Inflammatory macrophage treated with lipopolysaccharide for 1 hour (primary cell): ENCODE measurements around the gene SLAMF9.

Experiments
- DNase-seq, 2 donors: peaks; one replicate each; pipeline ENCODE4 v3.0.0-alpha.2; 2020 to 2022

The SLAMF9 gene

DNA sequence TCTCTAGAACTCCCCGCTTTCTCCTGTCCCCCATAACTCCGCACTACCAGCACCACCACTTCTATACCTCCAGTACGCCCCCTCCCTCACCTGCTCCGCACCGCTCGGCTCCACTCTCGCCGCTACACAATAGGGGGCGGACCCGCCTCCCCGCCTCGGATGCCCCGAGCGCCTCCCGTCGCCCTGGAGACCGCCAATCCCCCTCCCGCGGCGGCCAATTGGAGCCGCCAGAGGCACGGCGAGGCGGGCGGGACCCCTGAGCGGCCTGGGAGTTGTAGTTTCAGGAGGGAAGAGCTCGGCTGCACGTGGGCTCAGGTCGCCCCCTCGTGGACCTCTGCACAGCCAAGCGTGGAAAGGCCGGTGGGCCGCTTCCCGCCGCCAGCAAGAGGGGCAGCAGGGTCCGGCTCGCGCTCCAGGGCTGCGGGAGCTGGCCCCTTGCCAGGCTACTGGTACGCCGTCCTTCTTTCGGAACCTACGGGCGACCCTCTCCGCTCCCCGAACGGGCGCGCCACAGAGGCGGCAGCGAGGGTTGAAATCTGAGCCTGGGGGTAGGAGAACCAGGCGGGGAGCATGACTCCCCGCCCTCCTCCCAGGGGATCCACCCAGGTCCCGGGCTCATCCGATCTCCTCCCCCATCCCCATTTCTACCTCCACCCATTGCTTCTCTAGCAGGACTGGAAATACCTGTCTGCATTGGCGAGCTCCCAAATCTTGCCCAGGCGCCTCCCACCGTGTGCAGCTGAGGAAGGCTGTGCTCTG lies 8.4 kb downstream of the SLAMF9 start, which contains the start of gene IGSF9:
TSS of gene IGSF9 (minus strand) at position 131 of the 759 bp plus-strand sequence. CDS start 2,159 bp downstream, outside the sequence.
- DNase-seq = no peak

- no peak for DNase-seq
These were observed 9.2 kb downstream of the SLAMF9 start for GRCh38 chr1:159944623-159945455.

DNA sequence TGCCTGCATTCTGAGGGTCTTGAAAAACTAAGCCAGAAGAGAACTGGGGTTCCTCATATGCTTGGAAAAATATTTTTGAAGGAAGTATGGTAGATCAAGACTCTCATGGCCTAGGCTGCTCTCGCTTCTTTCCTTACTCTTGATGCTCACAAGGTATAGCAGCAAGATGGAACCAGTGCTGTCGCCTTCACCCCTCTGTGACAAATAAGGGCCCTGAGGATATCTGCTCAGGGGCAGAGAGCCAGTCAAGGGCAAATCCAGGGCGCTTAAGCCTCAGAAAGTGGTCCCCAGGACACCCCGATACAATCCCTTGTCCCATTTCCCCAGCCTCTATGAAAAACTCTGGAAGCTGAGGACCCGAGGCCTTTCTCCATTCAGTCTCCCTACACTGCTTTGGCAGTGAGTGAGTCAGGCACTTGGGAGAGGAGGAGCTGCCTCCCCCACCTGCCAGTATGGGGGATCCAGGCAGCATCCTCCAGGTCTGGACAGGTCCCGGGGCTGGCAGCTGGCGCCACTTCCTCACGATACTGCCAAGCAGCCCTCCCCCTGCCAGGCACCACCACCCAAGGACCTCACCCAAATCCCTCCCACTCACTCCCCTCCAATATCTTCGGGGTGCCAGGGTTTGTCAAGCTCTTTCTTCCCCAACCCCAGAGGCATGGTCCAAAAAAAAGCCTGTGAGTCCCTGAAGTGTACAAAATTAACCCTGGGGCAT lies 10.0 kb downstream of the SLAMF9 start:
- DNase-seq = no peak

- DNase-seq = no peak
These were observed 10.8 kb downstream of the SLAMF9 start for GRCh38 chr1:159943278-159943640.

GRCh38 chr1:159942632-159943277 lies 11.3 kb downstream of the SLAMF9 start:
- DNase-seq = no peak

DNA sequence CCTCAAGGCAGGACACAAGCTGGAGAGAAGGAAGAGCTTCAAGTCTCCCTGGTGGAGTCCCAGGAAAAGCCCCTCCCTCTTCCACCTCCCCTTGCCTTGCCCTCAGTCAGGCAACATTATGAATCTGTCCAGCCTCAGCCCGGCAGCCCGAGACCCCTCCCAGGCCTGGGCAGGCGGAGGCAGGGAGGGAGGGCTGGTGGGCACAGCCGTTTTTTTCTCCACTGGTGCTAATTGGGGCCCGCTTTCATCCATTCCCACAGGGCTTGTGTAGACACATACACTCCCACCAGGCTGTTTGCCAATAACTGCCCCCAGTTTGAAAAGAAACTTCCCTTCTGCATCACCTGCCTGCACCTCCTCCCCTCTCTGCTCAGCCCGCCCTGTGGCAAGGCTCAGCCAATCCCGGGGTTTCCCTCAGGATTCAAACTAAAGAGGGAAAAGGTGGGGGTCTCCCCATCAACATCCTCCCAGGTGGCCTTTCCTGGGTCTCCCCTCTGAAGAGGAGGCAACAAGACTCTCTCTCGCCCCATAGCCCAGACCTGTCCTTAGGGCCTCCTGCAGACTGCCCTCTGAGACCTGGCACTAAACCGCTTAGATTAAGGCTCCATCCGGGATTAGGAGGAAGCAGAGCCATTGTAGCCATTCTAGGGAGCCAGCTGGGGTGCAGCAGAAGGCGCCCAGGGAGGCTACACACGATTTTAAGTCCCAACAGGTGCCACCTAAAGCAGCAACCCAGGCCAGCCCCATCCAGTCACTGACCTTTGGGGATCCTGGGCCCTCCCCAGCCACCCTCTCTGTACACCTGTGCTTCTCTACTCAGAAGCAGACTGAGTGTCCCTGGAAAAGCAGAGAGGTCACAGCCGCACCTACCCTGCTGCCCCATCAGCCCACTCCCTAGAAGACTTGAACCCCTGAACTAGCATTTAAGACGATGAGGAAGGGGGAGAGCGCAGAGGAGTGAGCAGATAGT lies 12.2 kb downstream of the SLAMF9 start:
- no peak for DNase-seq

- DNase-seq = no peak
These were observed 12.9 kb downstream of the SLAMF9 start for GRCh38 chr1:159941141-159941540.

DNA sequence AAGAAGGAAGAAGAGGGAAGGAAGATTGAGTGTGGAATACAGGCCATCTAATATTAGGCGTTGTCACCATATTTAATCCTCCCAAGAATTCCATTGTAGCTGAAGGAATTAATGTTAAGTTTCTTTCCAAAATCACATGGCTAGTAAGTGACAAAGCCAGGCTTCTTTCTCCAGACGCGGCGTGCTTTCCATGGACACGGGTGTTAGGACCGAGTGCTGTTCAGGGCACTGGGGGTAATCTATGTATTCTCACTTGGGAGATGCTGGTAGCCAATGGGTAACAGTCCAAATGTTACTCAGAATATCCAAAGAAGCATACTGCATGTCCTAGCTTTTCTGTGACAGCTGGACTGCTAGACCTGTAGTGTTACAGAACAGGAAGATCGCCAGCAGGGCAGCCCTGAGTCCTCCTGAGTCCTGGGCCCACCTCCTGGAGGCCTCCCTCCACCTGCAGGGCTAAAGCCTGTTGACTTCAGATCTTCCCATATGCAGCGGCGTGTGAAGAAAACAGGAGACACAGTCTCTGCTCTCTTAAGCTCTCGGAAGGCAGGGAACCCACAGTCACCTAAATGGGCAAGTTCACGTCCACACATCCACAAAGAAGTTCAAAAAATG lies 13.9 kb downstream of the SLAMF9 start:
- DNase-seq = no peak

- no peak for DNase-seq
These were observed 14.4 kb downstream of the SLAMF9 start for GRCh38 chr1:159939678-159940002.

DNA sequence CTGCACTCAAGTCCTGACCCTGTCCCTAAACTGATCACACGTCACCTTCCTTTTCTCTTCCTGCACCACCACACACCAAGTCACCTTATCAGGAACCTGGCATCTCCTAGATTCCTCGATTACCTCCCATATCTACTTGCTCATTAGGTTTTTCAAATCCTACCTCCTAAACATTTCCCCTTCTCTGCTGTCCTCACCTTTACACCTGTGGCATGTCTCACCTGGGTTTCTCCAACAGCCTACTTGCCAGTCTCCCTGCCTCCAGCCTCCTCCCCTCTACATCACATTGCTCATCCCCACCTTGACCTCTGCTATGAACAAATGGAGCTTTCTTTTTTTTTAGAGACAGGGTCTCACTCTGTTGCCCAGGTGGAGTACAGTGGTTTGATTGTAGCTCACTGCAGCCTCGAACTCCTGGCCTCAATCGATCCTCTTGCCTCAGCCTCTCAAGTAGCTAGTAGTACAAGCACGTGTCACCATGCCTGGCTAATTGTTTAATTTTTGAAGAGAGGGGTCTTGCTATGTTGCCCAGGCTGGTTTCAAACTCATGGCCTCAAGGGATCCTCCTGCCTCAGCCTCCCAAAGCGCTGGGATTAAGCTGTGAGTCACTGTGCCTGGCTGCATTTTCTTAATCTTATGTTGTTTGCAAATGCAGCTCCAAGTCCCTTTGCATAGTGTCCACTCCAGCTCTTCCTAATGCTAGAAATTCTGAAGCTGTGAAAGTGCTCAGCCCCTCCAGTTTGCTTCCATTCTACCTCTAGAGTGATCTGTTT lies 14.9 kb downstream of the SLAMF9 start:
- DNase-seq = no peak

DNA sequence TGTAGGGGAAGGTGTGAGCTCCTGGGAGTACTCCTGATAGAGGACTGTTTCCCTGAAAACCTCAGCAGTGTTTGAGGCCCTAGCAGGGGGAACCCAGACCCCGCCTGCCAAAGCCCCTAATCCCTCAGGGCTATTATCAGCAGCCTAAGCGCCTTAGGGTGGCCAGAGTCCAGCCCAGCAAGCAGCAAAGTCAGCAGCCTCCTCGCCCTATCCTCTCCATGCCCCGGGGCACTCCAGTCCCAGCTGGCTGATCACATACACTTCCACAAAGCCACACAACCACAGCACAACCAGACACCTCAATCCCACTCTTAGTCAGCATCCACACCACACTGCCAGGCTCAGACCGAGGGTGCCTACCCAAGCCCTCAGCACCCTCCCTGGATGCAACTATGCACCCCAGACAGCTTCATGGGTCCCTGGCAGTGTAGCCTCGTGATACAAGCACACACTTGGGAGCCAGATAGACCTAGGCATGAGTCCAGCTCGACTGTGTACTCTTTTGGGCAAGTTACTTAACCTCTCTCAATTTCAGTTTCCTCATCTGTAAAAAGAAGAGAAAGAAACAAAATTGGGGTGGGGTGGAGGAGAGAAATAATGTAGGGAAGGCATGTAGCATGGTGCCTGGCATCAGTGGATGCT lies 15.7 kb downstream of the SLAMF9 start:
- DNase-seq = no peak

DNA sequence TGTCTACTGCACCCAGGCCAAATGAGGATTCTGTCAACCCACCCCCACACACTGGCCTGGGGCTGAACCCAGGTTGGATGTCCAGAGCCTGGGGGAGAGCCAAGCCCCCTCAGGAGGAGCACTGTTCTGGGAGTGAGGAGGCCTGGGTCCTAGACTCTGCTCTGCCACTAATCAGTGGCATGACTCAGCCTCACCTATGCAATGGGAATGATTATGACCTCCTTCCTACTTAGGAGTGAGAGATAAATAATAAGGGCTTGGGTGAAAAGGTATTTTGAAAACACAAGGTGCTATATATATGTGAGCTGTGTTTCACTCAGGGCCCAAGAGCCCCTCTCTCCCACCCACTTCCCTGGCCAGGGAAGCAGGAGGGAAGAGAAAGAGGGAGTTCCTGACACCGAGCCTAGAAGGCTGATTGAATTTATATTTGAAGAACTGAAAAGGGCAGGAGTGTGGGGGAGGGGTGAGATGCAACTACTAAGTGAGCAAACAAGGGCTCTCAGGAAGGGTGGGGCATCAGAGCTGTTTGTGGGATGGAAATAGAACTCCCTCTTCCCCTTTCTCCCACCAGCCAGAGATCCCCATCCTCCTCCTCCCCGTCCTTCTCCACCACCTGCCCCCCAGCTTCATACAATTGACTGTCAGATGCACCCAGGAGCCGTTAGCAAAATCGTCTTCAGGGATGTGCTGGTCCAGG lies 16.8 kb downstream of the SLAMF9 start:
- peak; percentile 20 to 36 for DNase-seq

- DNase-seq = peak; percentile 29 to 89
These were observed 17.6 kb downstream of the SLAMF9 start for GRCh38 chr1:159936273-159936904.

DNA sequence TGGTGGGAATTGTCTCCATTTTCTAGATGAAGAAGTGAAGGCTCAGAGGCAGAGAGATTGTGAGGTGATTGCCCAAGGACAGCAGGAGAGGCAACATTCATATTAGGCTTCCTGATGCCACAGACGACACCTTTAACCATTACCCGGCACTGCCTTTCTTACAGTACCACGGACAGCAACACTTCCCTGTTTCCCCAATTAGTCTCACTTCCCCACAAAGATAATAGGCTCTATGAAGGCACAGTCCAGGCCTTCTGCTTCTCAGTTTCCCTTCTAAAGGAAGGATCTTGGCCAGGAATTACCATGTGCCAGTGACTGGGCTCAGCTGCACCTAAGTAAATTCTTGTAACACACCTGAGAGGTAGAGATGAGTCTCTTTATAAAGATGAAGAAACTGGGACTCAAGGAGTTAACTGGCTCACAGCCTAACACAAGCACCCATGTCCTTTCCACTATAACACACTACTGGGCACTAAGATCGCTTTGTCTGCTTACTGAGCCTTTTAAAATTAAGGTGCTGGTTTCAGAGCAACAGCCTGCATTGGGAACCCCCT lies 18.2 kb downstream of the SLAMF9 start:
- DNase-seq = peak; percentile 55 to 78

GRCh38 chr1:159935305-159935704 lies 18.7 kb downstream of the SLAMF9 start:
- no peak for DNase-seq

- DNase-seq = no peak
These were observed 19.6 kb downstream of the SLAMF9 start for GRCh38 chr1:159934136-159935039.

DNA sequence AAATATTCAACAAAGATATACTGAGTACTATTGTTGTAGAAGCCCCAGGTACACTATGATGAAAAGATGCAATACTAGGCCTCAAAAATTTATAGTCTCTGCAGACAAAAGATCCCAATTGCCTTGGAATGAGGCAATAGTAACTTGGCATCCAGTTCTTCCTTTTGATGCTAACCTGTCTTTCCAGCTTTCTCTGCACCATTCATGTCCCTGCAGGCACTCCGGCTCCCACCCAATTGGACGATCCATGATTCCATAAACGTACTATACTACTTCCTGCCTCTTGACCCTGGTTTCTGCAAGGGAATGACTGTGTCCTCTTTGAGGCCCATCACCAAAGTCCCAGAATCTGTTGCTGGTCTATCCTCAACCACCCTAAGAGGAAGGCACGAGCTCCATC lies 20.7 kb downstream of the SLAMF9 start:
- no peak for DNase-seq
